B cell (primary cell): ENCODE measurements around the gene TSHR. TPM values are rescaled to one million over a fixed set of nuclear protein-coding genes. Genes with fewer than 3 reads are reported as not detected.

Source experiments
- ATAC-seq: fragments of 200-7000 bp; cut with Tn5 transposase; one replicate; pipeline ENCODE4 v1.10.0; 2021; ENCODE audit warnings: low read depth, mild to moderate bottlenecking, moderate number of reproducible peaks, moderate library complexity
- CTCF ChIA-PET: fragments of 350-600 bp; sonication (Branson Sonifier 250); formaldehyde crosslinking; loops from one replicate; lab custom pipeline; 2021; ENCODE audit warnings: antibody characterized with exemption, inconsistent platforms; lab: Charles Lee
- POLR2A ChIA-PET: fragments of 350-600 bp; sonication (Branson Sonifier 250); formaldehyde crosslinking; loops from one replicate; lab custom pipeline; 2021; ENCODE audit warnings: antibody characterized with exemption; lab: Charles Lee
- DNase-seq: peaks from one replicate; pipeline ENCODE4 v3.0.0; 2013
- H2AFZ ChIP-seq: 2 replicates; pipeline ENCODE4 v1.6.1; 2012; ENCODE audit warnings: mild to moderate bottlenecking, low read depth, low read length; ENCODE audit not compliant: insufficient read depth, poor library complexity, severe bottlenecking
- H3K27ac ChIP-seq, 2 donors: 1 replicate in 1 of 2; 2 replicates in 1 of 2; pipeline ENCODE4 v1.5.1; 2012 to 2013; ENCODE audit warnings: low read length in 2 of 2, mild to moderate bottlenecking in 2 of 2, moderate library complexity in 1 of 2
- H3K27me3 ChIP-seq, 4 experiments: fragments of 200-600 bp in 1 of 4; sonication (generic) in 1 of 4; replicated peaks in 1 of 4; 1 replicate in 2 of 4; 2 replicates in 2 of 4; pipeline versions ENCODE4 v1.6.1 to v1.7.0; 2013 to 2016; ENCODE audit warnings: low read length in 3 of 4, mild to moderate bottlenecking in 2 of 4, mixed read lengths in 1 of 4, moderate library complexity in 1 of 4; ENCODE audit not compliant: insufficient read depth in 4 of 4, control insufficient read depth in 3 of 4; ENCODE audit errors: control extremely low read depth in 1 of 4
- H3K36me3 ChIP-seq, 2 experiments: replicated peaks in 1 of 2; 1 replicate in 1 of 2; 2 replicates in 1 of 2; pipeline versions ENCODE4 v1.6.1 to v1.7.1; 2013; ENCODE audit warnings: low read length in 1 of 2; ENCODE audit not compliant: insufficient read depth in 2 of 2, control insufficient read depth in 1 of 2; ENCODE audit errors: control extremely low read depth in 1 of 2, extremely low read depth in 1 of 2
- H3K4me1 ChIP-seq, 2 donors: fragments of 200-600 bp in 1 of 2; sonication (generic) in 1 of 2; 1 replicate in 1 of 2; 2 replicates in 1 of 2; pipeline versions ENCODE4 v1.5.1 to v1.6.1; 2013 to 2017; ENCODE audit warnings: low read length in 2 of 2; ENCODE audit not compliant: control insufficient read depth in 2 of 2, insufficient read depth in 2 of 2
- H3K4me2 ChIP-seq: replicated peaks from 2 replicates; pipeline ENCODE3; 2012; ENCODE audit warnings: mild to moderate bottlenecking, low read depth, low read length; ENCODE audit not compliant: poor library complexity, severe bottlenecking
- H3K4me3 ChIP-seq, 5 experiments: fragments of 200-600 bp in 1 of 5; sonication (generic) in 1 of 5; 1 replicate in 3 of 5; 2 replicates in 2 of 5; pipeline versions ENCODE4 v1.5.1 to v1.7.0; 2011 to 2016; ENCODE audit warnings: low read length in 4 of 5, mild to moderate bottlenecking in 4 of 5, low read depth in 2 of 5, control low read depth in 1 of 5, moderate library complexity in 1 of 5; ENCODE audit not compliant: insufficient read depth in 1 of 5; ENCODE audit errors: control extremely low read depth in 1 of 5, extremely low read depth in 1 of 5
- H3K79me2 ChIP-seq: fragments of 200-600 bp; sonication (generic); one replicate; pipeline ENCODE4 v1.6.0; 2016; ENCODE audit warnings: low read length; ENCODE audit not compliant: control insufficient read depth, insufficient read depth
- H3K9ac ChIP-seq: fragments of 200-600 bp; sonication (generic); 2 replicates; pipeline ENCODE4 v1.6.1; 2017; ENCODE audit warnings: mild to moderate bottlenecking, low read length, moderate library complexity
- H3K9me3 ChIP-seq, 3 donors: one replicate each; pipeline versions ENCODE4 v1.6.1 to v1.7.1; 2013; ENCODE audit warnings: low read length in 2 of 3; ENCODE audit not compliant: control insufficient read depth in 2 of 3, insufficient read depth in 1 of 3; ENCODE audit errors: control extremely low read depth in 1 of 3
- H4K20me1 ChIP-seq: 2 replicates; pipeline ENCODE4 v1.6.0; 2012; ENCODE audit warnings: mild to moderate bottlenecking, low read length; ENCODE audit not compliant: insufficient read depth, control insufficient read depth, poor library complexity, severe bottlenecking
- H3K27ac Mint-ChIP-seq: one replicate; pipeline ENCODE4 v1.8.0; 2021; ENCODE audit warnings: mixed read lengths
- H3K27me3 Mint-ChIP-seq: one replicate; pipeline ENCODE4 v1.8.0; 2021; ENCODE audit warnings: mixed read lengths
- H3K4me1 Mint-ChIP-seq: one replicate; pipeline ENCODE4 v1.8.0; 2021; ENCODE audit warnings: mixed read lengths
- H3K4me3 Mint-ChIP-seq: one replicate; pipeline ENCODE4 v1.8.0; 2021; ENCODE audit warnings: mixed read lengths
- H3K9me3 Mint-ChIP-seq: one replicate; pipeline ENCODE4 v1.8.0; 2022; ENCODE audit warnings: mixed read lengths; ENCODE audit not compliant: insufficient read depth
- CTCF ChIP-seq: fragments of 200-600 bp; IDR thresholded peaks from one replicate; pipeline ENCODE4 v1.8.0; 2022; ENCODE audit warnings: antibody characterized with exemption, mild to moderate bottlenecking
- EZH2 ChIP-seq: IDR thresholded peaks from 2 replicates; pipeline ENCODE4 v1.6.1; 2012; ENCODE audit warnings: borderline replicate concordance, low read depth, mild to moderate bottlenecking, moderate library complexity, low read length; ENCODE audit not compliant: insufficient read depth, poor library complexity, severe bottlenecking
- WGBS: methylation state at CpG from one replicate; pipeline ENCODE4 v1.1.5; 2013; ENCODE audit warnings: missing lambda C conversion rate; ENCODE audit not compliant: insufficient coverage; 5-methylcytosine and 5-hydroxymethylcytosine counted together
- intact Hi-C: fragments of 100-400 bp; cut with micrococcal nuclease; formaldehyde crosslinking; loops from one replicate; pipeline ENCODE4 v1.10.0; 2022
- polyA plus RNA-seq: library from polyadenylated mRNA; depleted of rRNA; stranded (reverse); fragments of >200 nt; gene quantifications from 2 replicates; pipeline ENCODE4 v1.2.3, GENCODE V29; 2012
- total RNA-seq, 2 donors: library from RNA; stranded (reverse); fragments of 120-200 nt in 1 of 2; gene quantifications; 1 replicate in 1 of 2; 2 replicates in 1 of 2; pipeline versions ENCODE4 v1.2.3 to v1.2.4, GENCODE V29; 2013 to 2022

TSHR gene
- total and polyA plus RNA-seq, 2 donors (not counting 1 experiment from before 2014, with no cell fraction given): 0.15 to 0.37 TPM

DNA sequence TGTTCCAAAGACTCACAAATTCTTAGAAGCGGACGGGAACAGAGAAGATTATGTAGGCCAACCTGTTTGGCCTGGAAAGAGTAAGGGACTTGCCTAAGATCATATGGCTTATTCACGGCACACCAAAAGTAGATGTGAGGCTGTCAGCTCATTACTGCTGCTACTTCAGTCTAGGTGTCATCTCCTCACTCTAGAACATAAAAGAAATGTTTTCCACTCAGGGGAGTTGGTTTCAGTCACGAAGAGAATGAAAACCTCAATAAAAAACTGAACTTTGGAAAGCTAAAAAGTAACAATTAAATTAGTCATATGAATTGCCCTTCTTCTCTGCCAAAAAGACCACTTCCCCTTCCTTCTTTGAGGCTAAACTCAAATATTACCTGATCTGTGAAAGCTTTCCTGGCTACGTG, 13.2 kb upstream of the TSHR start:
- intact Hi-C loops: loop anchor here (1.0 to 5.0 kb wide), 2 partner anchors 45 to 530 kb away; no protein-coding TSS in a partner anchor
- Histone ChIP-seq H4K20me1 (no peaks in the 10 kb centered on the region), H3K9me3 (no peaks in the 10 kb centered on the region), H3K4me2 (peak overlapping the region; percentile 85), H3K9ac (peak overlapping the region; percentile 69), H3K27me3 (no peaks in the 10 kb centered on the region), H3K4me3 (peak overlapping the region; percentile 71 to 83 (median 71)), H3K36me3 (no peaks in the 10 kb centered on the region), H3K4me1 (peaks cover 15 to 18% of the 10 kb centered on the region in 2 donors), H2AFZ (peak overlapping the region; percentile 93), H3K79me2 (no peaks in the 10 kb centered on the region), H3K27ac (peak overlapping the region in 1 of 2 donors; percentile 59)
- DNase-seq: peak; percentile 19
- 40% methylated on average over 2 of the region's 5 CpGs for WGBS
- peaks cover 19% of the 10 kb centered on the region for H3K4me1 Mint-ChIP-seq
- H3K9me3 Mint-ChIP-seq: no peaks in the 10 kb centered on the region
- CTCF ChIA-PET: interaction anchor here (0.8 to 4.0 kb wide), 5 partner anchors 12 to 534 kb away, joined by 3 to 13 read pairs (median 4); partner anchors contain the start of genes GTF2A1 and TSHR
- peak overlapping the region; percentile 84 for H3K4me3 Mint-ChIP-seq
- H3K27me3 Mint-ChIP-seq: peaks cover 3% of the 10 kb centered on the region
- ATAC-seq: peak; percentile 2
- TF ChIP-seq EZH2 (no peak), CTCF (no peak)
- POLR2A ChIA-PET: interaction anchor here (0.7 to 1.6 kb wide), 3 partner anchors 277 to 281 kb away, joined by 3 to 4 read pairs (median 3); partner anchors contain the start of gene GTF2A1
- H3K27ac Mint-ChIP-seq: peak overlapping the region; percentile 71

GRCh38 chr14:80944861-80945617, 10.4 kb upstream of the TSHR start:
- TF ChIP-seq CTCF (no peak), EZH2 (no peak)
- 95% methylated on average over 2 of the region's 5 CpGs for WGBS
- Histone ChIP-seq H3K9ac (no peak overlapping the region), H3K4me3 (no peak overlapping the region), H3K4me1 (peaks cover 15 to 18% of the 10 kb centered on the region in 2 donors), H3K36me3 (no peaks in the 10 kb centered on the region), H3K27me3 (peaks cover 0 to 4% (median 0%) of the 10 kb centered on the region in 4 experiments), H4K20me1 (no peaks in the 10 kb centered on the region), H3K4me2 (no peak overlapping the region), H3K27ac (no peak overlapping the region), H2AFZ (no peak overlapping the region), H3K79me2 (no peaks in the 10 kb centered on the region), H3K9me3 (no peaks in the 10 kb centered on the region)
- no peaks in the 10 kb centered on the region for H3K9me3 Mint-ChIP-seq
- ATAC-seq (no peak), DNase-seq (no peak)
- ChIA-PET CTCF (no interaction called here), POLR2A (no interaction called here)
- H3K27me3 Mint-ChIP-seq: peaks cover 16% of the 10 kb centered on the region
- no peak overlapping the region for H3K4me3 Mint-ChIP-seq
- intact Hi-C loops: loop anchor here (5.0 kb wide), 1 partner anchor 527 kb away; no protein-coding TSS in a partner anchor
- H3K27ac Mint-ChIP-seq: no peak overlapping the region
- peaks cover 19% of the 10 kb centered on the region for H3K4me1 Mint-ChIP-seq
